GM10266 (cell line): ENCODE data around the gene ZEB2.
A peak's percentile ranks its signal among the peaks of the same experiment; 100 is the strongest.

Experiments used
- DNase-seq: peaks from one replicate; pipeline ENCODE4 v3.0.0; 2012; ENCODE audit errors: extremely low spot score
- TF ChIP-seq, protein P1 (sequence below): IDR thresholded peaks from 2 replicates; pipeline ENCODE4 v1.5.1; 2012; ENCODE audit warnings: mild to moderate bottlenecking, low read depth; ENCODE audit not compliant: control insufficient read depth, insufficient read depth; ENCODE audit errors: missing control alignments

ZEB2 gene

DNA sequence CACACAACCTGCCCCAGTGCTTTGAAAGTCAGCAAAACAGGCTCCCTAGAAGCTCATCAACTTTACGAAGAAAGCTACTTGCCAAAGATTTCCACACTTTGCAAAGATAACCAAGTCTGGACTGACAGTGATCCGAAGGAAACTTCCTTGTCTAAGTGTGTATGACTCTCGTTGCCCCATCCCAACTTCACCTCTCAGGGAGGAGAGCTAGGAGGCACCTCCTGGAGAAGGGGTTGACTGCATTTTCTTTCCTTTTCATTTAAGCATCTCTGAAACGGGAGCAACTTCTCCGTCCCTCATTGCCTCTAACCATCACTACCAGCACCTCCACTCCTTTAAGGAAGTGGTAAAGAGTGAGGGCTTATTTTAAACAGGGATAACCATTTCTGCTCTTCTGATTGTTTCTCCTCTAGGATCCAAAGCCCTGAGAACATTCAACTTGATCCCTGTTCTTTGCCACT lies 7.0 kb downstream of the ZEB2 start:
- DNase-seq, result no peak
- TF ChIP-seq, protein P1, sequence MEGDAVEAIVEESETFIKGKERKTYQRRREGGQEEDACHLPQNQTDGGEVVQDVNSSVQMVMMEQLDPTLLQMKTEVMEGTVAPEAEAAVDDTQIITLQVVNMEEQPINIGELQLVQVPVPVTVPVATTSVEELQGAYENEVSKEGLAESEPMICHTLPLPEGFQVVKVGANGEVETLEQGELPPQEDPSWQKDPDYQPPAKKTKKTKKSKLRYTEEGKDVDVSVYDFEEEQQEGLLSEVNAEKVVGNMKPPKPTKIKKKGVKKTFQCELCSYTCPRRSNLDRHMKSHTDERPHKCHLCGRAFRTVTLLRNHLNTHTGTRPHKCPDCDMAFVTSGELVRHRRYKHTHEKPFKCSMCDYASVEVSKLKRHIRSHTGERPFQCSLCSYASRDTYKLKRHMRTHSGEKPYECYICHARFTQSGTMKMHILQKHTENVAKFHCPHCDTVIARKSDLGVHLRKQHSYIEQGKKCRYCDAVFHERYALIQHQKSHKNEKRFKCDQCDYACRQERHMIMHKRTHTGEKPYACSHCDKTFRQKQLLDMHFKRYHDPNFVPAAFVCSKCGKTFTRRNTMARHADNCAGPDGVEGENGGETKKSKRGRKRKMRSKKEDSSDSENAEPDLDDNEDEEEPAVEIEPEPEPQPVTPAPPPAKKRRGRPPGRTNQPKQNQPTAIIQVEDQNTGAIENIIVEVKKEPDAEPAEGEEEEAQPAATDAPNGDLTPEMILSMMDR, result no peak

DNA sequence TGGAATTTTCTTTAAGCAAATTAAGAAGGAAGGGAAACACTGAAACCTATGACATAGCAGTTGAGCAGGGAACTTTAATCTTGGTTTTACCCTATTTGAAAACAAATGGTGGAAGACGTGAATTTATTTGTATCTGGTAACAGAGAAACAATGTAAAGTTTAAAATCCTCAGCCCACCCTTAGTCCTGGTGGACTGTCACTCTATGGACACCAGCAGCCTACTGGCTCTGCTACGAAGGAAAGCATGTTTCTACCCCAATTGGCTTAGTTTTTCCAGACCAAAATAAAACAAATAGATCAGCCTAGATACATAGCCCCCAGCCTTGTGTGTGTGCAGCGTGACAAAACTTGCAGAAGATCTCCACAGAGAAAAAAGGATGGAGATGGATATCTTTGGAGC lies 7.4 kb downstream of the ZEB2 start:
- TF ChIP-seq, protein P1, result no peak
- DNase-seq, result no peak

DNA sequence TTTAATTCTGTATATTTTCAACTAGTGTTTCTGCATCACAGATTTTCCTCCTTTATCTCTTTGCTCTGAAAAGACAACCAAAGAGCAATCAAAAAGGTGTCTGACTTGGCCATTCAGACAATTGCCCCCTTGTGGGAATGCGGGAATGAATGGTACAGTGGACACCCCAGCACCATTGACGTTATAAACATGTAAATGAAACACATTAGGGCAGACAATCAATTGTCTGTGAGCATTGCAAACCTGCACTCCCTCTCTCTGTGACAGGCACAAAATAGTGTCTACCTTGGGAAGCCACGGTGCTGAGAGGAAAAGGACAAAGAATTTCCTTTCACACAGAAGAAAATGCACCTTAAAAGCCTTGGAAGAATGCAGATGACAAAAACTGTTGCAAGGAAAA lies 8.0 kb downstream of the ZEB2 start:
- TF ChIP-seq, protein P1, result no peak
- no peak for DNase-seq

GRCh38 chr2:144511226-144511810 lies 8.6 kb downstream of the ZEB2 start:
- TF ChIP-seq, protein P1, result no peak

GRCh38 chr2:144510294-144510991 lies 9.5 kb downstream of the ZEB2 start:
- TF ChIP-seq, protein P1, result no peak
- DNase-seq, result peak; percentile 55

More at GRCh38 chr2:144511226-144511810, 8.6 kb downstream of the ZEB2 start:
- no peak for DNase-seq

DNA sequence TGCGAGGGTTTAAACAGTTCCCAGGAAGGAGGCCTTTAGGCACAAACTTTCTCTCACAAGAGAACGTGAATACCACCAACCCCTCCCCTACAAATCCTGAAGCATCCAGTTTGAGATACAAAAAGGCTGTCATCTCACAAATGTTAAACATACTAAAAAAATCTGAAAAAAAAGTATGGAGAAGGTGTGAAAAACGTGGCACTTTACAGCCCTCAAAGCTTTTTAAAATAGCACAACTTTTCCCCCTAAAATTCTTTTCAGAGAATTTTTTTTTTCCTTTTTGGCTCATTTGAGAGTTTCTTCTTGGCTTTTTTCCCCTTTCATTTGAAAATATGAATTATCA lies 10.1 kb downstream of the ZEB2 start:
- DNase-seq, result no peak
- TF ChIP-seq, protein P1, result no peak
